ENCODE results near the gene SAMD14. TPM values are rescaled to one million over a fixed set of nuclear protein-coding genes. Genes with fewer than 3 reads are reported as not detected.
A peak's percentile ranks its signal among the peaks of the same experiment; 100 is the strongest.

Gene SAMD14
- total RNA-seq, 3 donors from 2014 or later = 0.52 to 2.6 (median 1.2) TPM

DNA sequence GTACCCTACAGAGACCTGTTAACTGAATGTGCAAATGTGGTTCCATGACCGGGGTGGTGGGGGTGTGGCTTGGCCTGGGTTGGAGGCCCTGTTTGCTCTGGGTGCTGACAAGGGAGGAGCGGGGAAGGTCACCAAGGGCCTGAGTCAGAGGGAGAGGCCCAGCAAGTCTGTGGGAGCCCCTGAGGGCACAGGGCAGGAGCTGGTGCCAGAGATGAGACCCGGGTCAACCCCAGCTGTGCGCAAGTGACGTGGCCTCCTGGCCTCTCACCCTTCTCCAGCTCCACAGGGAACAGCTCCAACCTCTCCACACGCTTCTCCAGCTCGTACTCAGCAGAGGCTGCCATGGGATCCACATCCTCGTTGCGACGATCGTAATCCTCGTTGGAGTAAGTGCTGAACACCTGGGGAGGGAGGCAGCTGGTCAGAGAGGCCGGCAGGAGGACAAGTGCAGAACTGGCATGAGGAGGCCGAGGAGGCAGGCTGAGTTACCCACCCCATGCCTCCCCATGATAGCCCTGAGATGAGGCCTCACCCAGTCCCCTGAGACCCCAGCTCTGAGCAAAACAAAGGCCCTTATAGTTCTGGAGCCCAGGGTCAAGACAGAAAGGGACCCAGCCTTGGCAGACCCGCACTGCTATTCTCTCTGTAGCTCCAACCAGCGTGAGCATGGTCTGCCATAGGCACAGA lies 15.0 kb upstream of the SAMD14 start:
- intact Hi-C loops (cut with DNase I, micrococcal nuclease) = no loop called here
- Histone ChIP-seq H3K4me3 (no peak overlapping the region), H3K4me1 (ENCODE audit: low read depth) (peaks cover 26% of the 10 kb centered on the region), H3K9me3 (no peaks in the 10 kb centered on the region), H3K36me3 (ENCODE audit: low read depth) (no peaks in the 10 kb centered on the region)
- ATAC-seq (no peak), DNase-seq (no peak)
- TF ChIP-seq, protein P1, sequence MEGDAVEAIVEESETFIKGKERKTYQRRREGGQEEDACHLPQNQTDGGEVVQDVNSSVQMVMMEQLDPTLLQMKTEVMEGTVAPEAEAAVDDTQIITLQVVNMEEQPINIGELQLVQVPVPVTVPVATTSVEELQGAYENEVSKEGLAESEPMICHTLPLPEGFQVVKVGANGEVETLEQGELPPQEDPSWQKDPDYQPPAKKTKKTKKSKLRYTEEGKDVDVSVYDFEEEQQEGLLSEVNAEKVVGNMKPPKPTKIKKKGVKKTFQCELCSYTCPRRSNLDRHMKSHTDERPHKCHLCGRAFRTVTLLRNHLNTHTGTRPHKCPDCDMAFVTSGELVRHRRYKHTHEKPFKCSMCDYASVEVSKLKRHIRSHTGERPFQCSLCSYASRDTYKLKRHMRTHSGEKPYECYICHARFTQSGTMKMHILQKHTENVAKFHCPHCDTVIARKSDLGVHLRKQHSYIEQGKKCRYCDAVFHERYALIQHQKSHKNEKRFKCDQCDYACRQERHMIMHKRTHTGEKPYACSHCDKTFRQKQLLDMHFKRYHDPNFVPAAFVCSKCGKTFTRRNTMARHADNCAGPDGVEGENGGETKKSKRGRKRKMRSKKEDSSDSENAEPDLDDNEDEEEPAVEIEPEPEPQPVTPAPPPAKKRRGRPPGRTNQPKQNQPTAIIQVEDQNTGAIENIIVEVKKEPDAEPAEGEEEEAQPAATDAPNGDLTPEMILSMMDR (IDR thresholded peaks at IDR 0.05) = no peak

- H3K4me3 ChIP-seq = no peak overlapping the region
- ATAC-seq (no peak), DNase-seq (no peak)
- H3K36me3 ChIP-seq (ENCODE audit: low read depth) = no peaks in the 10 kb centered on the region
- peaks cover 26% of the 10 kb centered on the region for H3K4me1 ChIP-seq (ENCODE audit: low read depth)
- H3K9me3 ChIP-seq = no peaks in the 10 kb centered on the region
- TF ChIP-seq, protein P1 (IDR thresholded peaks at IDR 0.05) = no peak
- intact Hi-C loops (cut with DNase I, micrococcal nuclease) = no loop called here
Measured at GRCh38 chr17:50144355-50144754, 14.4 kb upstream of the SAMD14 start.

DNA sequence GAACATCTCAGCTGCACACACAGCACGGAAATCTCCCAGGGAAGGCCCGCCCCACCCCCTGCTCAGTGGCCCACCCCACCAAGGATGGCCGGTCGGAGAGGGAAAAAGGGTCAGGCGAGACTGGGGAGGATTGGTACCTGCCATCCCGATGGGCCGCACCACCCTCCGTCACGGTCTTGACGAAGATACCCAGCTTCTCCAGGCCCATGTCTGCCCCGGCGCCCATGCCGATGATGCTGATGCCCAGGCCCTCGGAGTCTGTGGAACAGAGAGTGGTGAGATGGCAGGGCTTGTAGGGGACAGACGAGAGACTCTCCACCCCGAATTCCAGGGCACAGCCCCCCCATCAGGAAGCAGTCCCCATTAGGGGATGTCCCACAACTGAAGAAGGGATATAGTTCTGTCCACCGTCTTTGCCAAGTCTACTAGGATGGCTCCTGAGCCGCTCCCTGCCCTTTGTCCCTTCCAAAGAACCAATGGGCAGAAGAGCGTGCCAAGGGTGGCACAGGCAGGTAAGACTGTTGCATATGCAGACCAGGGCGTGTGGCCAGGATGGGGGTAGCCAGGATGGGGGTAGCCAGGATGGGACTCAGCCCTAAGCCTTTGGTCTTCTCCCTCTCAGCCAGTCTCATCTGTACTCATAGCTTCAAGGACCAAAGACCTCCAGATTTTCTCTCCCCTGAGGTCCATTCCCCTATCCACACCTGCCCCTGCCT lies 13.7 kb upstream of the SAMD14 start:
- ATAC-seq (no peak), DNase-seq (no peak)
- H3K4me3 ChIP-seq = no peak overlapping the region
- H3K36me3 ChIP-seq (ENCODE audit: low read depth) = no peaks in the 10 kb centered on the region
- no peaks in the 10 kb centered on the region for H3K9me3 ChIP-seq
- intact Hi-C loops (cut with DNase I, micrococcal nuclease) = no loop called here
- TF ChIP-seq, protein P1 (IDR thresholded peaks at IDR 0.05) = no peak
- peaks cover 25% of the 10 kb centered on the region for H3K4me1 ChIP-seq (ENCODE audit: low read depth)

GRCh38 chr17:50141745-50142110 lies 11.8 kb upstream of the SAMD14 start:
- Histone ChIP-seq H3K9me3 (no peaks in the 10 kb centered on the region), H3K4me3 (no peak overlapping the region), H3K36me3 (ENCODE audit: low read depth) (no peaks in the 10 kb centered on the region), H3K4me1 (ENCODE audit: low read depth) (peaks cover 11% of the 10 kb centered on the region)
- peak in 1 of 3 donors; percentile 40 for DNase-seq
- ATAC-seq = no peak
- TF ChIP-seq, protein P1 (IDR thresholded peaks at IDR 0.05) = no peak
- intact Hi-C loops (cut with DNase I, micrococcal nuclease) = no loop called here

DNA sequence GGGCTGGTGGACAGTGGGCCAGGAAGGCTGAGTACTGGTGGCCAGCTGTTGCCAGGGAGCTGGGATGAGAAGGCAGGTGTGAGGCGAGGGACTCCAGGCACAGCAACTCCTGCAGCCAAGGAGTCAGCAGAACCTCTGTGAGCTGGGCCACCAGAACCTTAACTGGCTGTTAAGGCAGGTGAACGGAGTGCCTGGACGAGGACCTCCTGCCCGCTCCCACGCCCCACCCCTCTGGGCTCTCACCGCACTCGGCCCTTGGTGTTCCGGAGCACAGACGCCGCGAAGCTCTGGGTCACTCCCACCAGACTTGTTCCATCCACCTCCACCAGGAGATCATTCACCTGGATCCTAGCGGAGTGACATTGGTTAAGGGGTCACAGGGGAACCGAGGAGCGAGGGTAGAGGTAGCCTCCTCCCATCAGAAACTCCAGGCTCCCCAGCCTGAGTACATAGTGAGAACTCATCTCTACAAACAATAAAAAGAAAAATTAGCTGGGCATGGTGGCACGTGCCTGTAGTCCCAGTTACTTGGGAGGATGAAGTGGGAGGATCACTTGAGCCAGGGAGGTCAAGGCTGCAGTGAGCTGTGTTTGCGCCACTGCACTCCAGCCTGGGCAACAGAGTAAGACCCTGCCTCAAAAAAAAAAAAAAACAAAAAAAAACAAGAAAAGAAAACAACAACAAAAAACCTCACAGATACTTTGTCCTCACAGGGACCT lies 11.2 kb upstream of the SAMD14 start:
- ATAC-seq (no peak), DNase-seq (no peak)
- Histone ChIP-seq H3K4me1 (ENCODE audit: low read depth) (peaks cover 5% of the 10 kb centered on the region), H3K36me3 (ENCODE audit: low read depth) (no peaks in the 10 kb centered on the region), H3K4me3 (no peak overlapping the region), H3K9me3 (no peaks in the 10 kb centered on the region)
- intact Hi-C loops (cut with DNase I, micrococcal nuclease) = no loop called here
- TF ChIP-seq, protein P1 (IDR thresholded peaks at IDR 0.05) = no peak
